ENCODE data around the gene IDE. TPM values are rescaled to one million over a fixed set of nuclear protein-coding genes. Genes with fewer than 3 reads are reported as not detected.
A peak's percentile ranks its signal among the peaks of the same experiment; 100 is the strongest.
"Not testable (repeated sequence)": the region's sequence is repeated elsewhere in the genome, so short reads cannot be mapped to it uniquely, and the experiment has no call there.

Gene IDE
- polyA plus RNA-seq, 4 donors: 9.2 to 21.2 (median 11.4) TPM

- H3K4me3 ChIP-seq (ENCODE audit: low read depth in 1 of 3, low read length in 3 of 3): no peak overlapping the region
- no peak for FAIRE-seq
These were observed 98.5 kb downstream of the IDE start for GRCh38 chr10:92475357-92475868.

GRCh38 chr10:92470026-92470425 is 103.9 kb downstream of the IDE start:
- H3K4me3 ChIP-seq (ENCODE audit: low read depth in 1 of 3, low read length in 3 of 3): no peak overlapping the region
- H3K27ac ChIP-seq (ENCODE audit: low read depth in 1 of 3, low read length in 2 of 3): no peak overlapping the region
- no peaks in the 10 kb centered on the region for H3K27me3 ChIP-seq (ENCODE audit: control insufficient read depth in 3 of 3, insufficient read depth in 3 of 3, low read length in 3 of 3)
- FAIRE-seq (no peak), DNase-seq (no peak)
- 92 to 100% (median 97%) methylated on average over 3 of the region's 3 CpGs for WGBS, 3 donors
- H3K4me1 ChIP-seq (ENCODE audit: control insufficient read depth in 3 of 3, insufficient read depth in 2 of 3, low read depth in 1 of 3, low read length in 2 of 3): no peaks in the 10 kb centered on the region
- peaks cover 5 to 21% (median 17%) of the 10 kb centered on the region in 3 donors for H3K36me3 ChIP-seq (ENCODE audit: control insufficient read depth in 3 of 3, insufficient read depth in 2 of 3, low read depth in 1 of 3, low read length in 3 of 3)
- H3K9me3 ChIP-seq (ENCODE audit: control insufficient read depth in 2 of 2, insufficient read depth in 1 of 2, low read depth in 1 of 2, low read length in 1 of 2): no peaks in the 10 kb centered on the region

More at GRCh38 chr10:92475357-92475868, 98.5 kb downstream of the IDE start:
- Histone ChIP-seq H3K36me3 (ENCODE audit: control insufficient read depth in 3 of 3, insufficient read depth in 2 of 3, low read depth in 1 of 3, low read length in 3 of 3) (peaks cover 6 to 26% (median 13%) of the 10 kb centered on the region in 3 donors), H3K27me3 (ENCODE audit: control insufficient read depth in 3 of 3, insufficient read depth in 3 of 3, low read length in 3 of 3) (no peaks in the 10 kb centered on the region), H3K4me1 (ENCODE audit: control insufficient read depth in 3 of 3, insufficient read depth in 2 of 3, low read depth in 1 of 3, low read length in 2 of 3) (no peaks in the 10 kb centered on the region), H3K27ac (ENCODE audit: low read depth in 1 of 3, low read length in 2 of 3) (no peak overlapping the region), H3K9me3 (ENCODE audit: control insufficient read depth in 2 of 2, insufficient read depth in 1 of 2, low read depth in 1 of 2, low read length in 1 of 2) (no peaks in the 10 kb centered on the region)
- WGBS, 3 donors: 84 to 100% (median 100%) methylated on average over 1 of the region's 1 CpG
- DNase-seq: no peak

DNA sequence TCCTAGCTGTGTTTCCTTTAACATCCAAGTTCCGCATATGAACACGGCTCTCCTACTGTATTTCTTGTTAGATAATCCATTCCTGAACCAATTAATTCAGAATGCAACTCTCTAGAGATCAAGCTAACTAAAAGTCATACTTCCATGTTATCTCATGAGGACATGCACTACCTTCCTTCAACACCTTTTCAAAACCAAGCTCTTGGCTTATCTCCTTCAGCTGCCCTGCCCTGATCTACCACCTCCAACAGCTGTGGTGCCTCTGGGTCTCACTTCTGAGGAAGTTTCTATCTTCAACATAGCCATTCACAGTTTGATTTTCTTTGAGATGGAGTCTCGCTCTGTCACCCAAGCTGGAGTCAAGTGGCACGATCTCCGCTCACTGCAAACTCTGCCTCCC is 109.5 kb downstream of the IDE start:
- H3K4me1 ChIP-seq (ENCODE audit: control insufficient read depth in 3 of 3, insufficient read depth in 2 of 3, low read depth in 1 of 3, low read length in 2 of 3): no peaks in the 10 kb centered on the region
- H3K4me3 ChIP-seq (ENCODE audit: low read depth in 1 of 3, low read length in 3 of 3): no peak overlapping the region
- no peak overlapping the region for H3K27ac ChIP-seq (ENCODE audit: low read depth in 1 of 3, low read length in 2 of 3)
- H3K36me3 ChIP-seq (ENCODE audit: control insufficient read depth in 3 of 3, insufficient read depth in 2 of 3, low read depth in 1 of 3, low read length in 3 of 3): peaks cover 4 to 28% (median 23%) of the 10 kb centered on the region in 3 donors
- no peak for DNase-seq
- 78 to 90% (median 89%) methylated on average over 5 of the region's 5 CpGs for WGBS, 3 donors
- no peaks in the 10 kb centered on the region for H3K27me3 ChIP-seq (ENCODE audit: control insufficient read depth in 3 of 3, insufficient read depth in 3 of 3, low read length in 3 of 3)
- FAIRE-seq: no peak
- no peaks in the 10 kb centered on the region for H3K9me3 ChIP-seq (ENCODE audit: control insufficient read depth in 2 of 2, insufficient read depth in 1 of 2, low read depth in 1 of 2, low read length in 1 of 2)

GRCh38 chr10:92463582-92463981 is 110.3 kb downstream of the IDE start:
- no peak for FAIRE-seq
- H3K27ac ChIP-seq (ENCODE audit: low read depth in 1 of 3, low read length in 2 of 3): no peak overlapping the region
- WGBS, 3 donors: 96 to 97% (median 97%) methylated on average over 5 of the region's 5 CpGs

DNA sequence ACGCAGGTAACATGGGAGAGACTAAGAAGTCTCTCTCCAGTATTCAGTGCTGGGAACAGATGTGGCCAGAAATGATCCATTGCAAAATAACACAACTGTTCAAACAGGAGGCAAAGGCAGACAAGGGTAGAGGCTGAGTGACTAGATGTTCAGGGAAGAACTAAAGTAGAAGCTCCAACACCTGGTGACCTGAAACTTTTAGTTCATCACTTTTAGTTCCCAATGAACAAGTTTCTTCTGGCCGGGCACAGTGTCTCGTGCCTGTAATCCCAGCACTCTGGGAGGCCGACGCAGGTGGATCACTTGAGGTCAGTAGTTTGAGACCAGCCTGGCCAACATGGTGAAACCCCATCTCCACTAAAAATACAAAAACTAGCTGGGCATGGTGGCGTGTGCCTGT is 118.9 kb downstream of the IDE start:
- H3K4me3 ChIP-seq (ENCODE audit: low read depth in 1 of 3, low read length in 3 of 3); DNase-seq; FAIRE-seq; H3K9me3 ChIP-seq (ENCODE audit: control insufficient read depth in 2 of 2, insufficient read depth in 1 of 2, low read depth in 1 of 2, low read length in 1 of 2); H3K27ac ChIP-seq (ENCODE audit: low read depth in 1 of 3, low read length in 2 of 3); H3K4me1 ChIP-seq (ENCODE audit: control insufficient read depth in 3 of 3, insufficient read depth in 2 of 3, low read depth in 1 of 3, low read length in 2 of 3); H3K27me3 ChIP-seq (ENCODE audit: control insufficient read depth in 3 of 3, insufficient read depth in 3 of 3, low read length in 3 of 3): not testable (repeated sequence)
- 96 to 97% (median 96%) methylated on average over 6 of the region's 6 CpGs for WGBS, 3 donors
- H3K36me3 ChIP-seq (ENCODE audit: control insufficient read depth in 3 of 3, insufficient read depth in 2 of 3, low read depth in 1 of 3, low read length in 3 of 3): peaks cover 0 to 19% (median 4%) of the 10 kb centered on the region in 3 donors

More at GRCh38 chr10:92463582-92463981, 110.3 kb downstream of the IDE start:
- Histone ChIP-seq H3K36me3 (ENCODE audit: control insufficient read depth in 3 of 3, insufficient read depth in 2 of 3, low read depth in 1 of 3, low read length in 3 of 3) (peaks cover 4 to 27% (median 22%) of the 10 kb centered on the region in 3 donors), H3K4me1 (ENCODE audit: control insufficient read depth in 3 of 3, insufficient read depth in 2 of 3, low read depth in 1 of 3, low read length in 2 of 3) (no peaks in the 10 kb centered on the region), H3K9me3 (ENCODE audit: control insufficient read depth in 2 of 2, insufficient read depth in 1 of 2, low read depth in 1 of 2, low read length in 1 of 2) (no peaks in the 10 kb centered on the region), H3K27me3 (ENCODE audit: control insufficient read depth in 3 of 3, insufficient read depth in 3 of 3, low read length in 3 of 3) (no peaks in the 10 kb centered on the region), H3K4me3 (ENCODE audit: low read depth in 1 of 3, low read length in 3 of 3) (no peak overlapping the region)
- DNase-seq: no peak

DNA sequence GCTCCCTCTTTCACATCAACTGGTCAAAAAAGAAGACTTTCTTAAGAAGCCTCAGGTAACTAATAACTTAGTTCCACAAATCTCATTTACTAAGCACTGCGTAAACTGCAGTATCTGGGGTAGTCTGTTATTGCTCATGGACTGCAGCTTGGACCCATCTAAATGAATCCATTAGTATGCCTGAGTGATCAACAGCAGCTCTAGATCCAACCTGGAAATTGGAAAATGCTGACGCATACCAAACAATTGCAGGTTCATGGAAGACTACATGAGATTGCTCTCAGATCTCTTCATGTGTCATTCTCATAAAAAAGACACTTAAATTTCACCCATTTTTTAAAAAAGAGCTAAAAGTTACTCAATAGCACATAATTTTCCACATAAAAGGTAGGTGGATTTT is 121.6 kb downstream of the IDE start:
- Histone ChIP-seq H3K36me3 (ENCODE audit: control insufficient read depth in 3 of 3, insufficient read depth in 2 of 3, low read depth in 1 of 3, low read length in 3 of 3) (peaks cover 2 to 23% (median 4%) of the 10 kb centered on the region in 3 donors), H3K27me3 (ENCODE audit: control insufficient read depth in 3 of 3, insufficient read depth in 3 of 3, low read length in 3 of 3) (no peaks in the 10 kb centered on the region), H3K9me3 (ENCODE audit: control insufficient read depth in 2 of 2, insufficient read depth in 1 of 2, low read depth in 1 of 2, low read length in 1 of 2) (no peaks in the 10 kb centered on the region), H3K4me1 (ENCODE audit: control insufficient read depth in 3 of 3, insufficient read depth in 2 of 3, low read depth in 1 of 3, low read length in 2 of 3) (no peaks in the 10 kb centered on the region), H3K4me3 (ENCODE audit: low read depth in 1 of 3, low read length in 3 of 3) (no peak overlapping the region), H3K27ac (ENCODE audit: low read depth in 1 of 3, low read length in 2 of 3) (no peak overlapping the region)
- 96 to 100% (median 99%) methylated on average over 2 of the region's 2 CpGs for WGBS, 3 donors
- DNase-seq: no peak
- no peak for FAIRE-seq

DNA sequence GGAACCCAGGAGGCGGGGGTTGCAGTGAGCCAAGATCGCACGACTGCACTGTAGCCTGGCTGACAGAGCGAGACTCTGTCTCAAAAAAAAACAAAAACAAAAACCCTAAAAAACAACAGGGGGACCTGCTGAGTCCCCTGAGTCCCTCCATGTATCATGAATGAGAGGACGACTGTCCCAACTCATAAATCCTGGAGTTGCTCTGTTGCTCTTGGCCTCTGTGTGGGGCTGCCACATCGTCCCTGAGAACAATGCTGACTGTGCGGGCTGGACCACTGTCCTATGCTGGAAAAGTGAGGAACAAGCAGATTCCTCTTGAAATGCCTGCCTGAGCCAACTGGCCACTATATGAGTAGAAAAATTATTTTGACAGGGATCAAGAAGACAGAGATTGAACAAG is 122.5 kb downstream of the IDE start:
- WGBS, 3 donors: 93 to 98% (median 95%) methylated on average over 7 of the region's 7 CpGs
- H3K27me3 ChIP-seq (ENCODE audit: control insufficient read depth in 3 of 3, insufficient read depth in 3 of 3, low read length in 3 of 3): no peaks in the 10 kb centered on the region
- FAIRE-seq (no peak), DNase-seq (no peak)
- no peaks in the 10 kb centered on the region for H3K9me3 ChIP-seq (ENCODE audit: control insufficient read depth in 2 of 2, insufficient read depth in 1 of 2, low read depth in 1 of 2, low read length in 1 of 2)
- peaks cover 2 to 22% (median 4%) of the 10 kb centered on the region in 3 donors for H3K36me3 ChIP-seq (ENCODE audit: control insufficient read depth in 3 of 3, insufficient read depth in 2 of 3, low read depth in 1 of 3, low read length in 3 of 3)
- H3K4me1 ChIP-seq (ENCODE audit: control insufficient read depth in 3 of 3, insufficient read depth in 2 of 3, low read depth in 1 of 3, low read length in 2 of 3): no peaks in the 10 kb centered on the region
- no peak overlapping the region for H3K4me3 ChIP-seq (ENCODE audit: low read depth in 1 of 3, low read length in 3 of 3)
- no peak overlapping the region for H3K27ac ChIP-seq (ENCODE audit: low read depth in 1 of 3, low read length in 2 of 3)

DNA sequence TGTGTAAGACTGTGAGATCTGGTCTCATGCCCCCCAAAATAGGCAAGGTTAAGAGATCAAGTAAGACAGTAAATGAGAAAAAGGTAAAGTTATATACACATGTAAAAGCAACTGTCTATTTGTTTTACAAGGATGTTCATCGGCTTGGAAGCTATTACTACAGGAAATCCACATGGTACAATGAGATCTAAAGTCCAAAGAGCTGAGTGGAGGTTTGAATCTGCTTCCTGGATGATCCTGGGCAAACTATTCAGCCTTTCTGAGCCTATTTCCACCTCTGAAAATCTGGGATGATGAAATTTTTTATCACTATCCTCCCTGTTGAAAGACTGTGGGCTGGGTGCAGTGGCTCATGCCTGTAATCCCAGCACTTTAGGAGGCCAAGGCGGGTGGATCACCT is 123.0 kb downstream of the IDE start:
- no peaks in the 10 kb centered on the region for H3K9me3 ChIP-seq (ENCODE audit: control insufficient read depth in 2 of 2, insufficient read depth in 1 of 2, low read depth in 1 of 2, low read length in 1 of 2)
- FAIRE-seq: no peak
- WGBS, 3 donors: 69 to 80% (median 79%) methylated on average over 2 of the region's 2 CpGs
- no peaks in the 10 kb centered on the region for H3K4me1 ChIP-seq (ENCODE audit: control insufficient read depth in 3 of 3, insufficient read depth in 2 of 3, low read depth in 1 of 3, low read length in 2 of 3)
- no peaks in the 10 kb centered on the region for H3K27me3 ChIP-seq (ENCODE audit: control insufficient read depth in 3 of 3, insufficient read depth in 3 of 3, low read length in 3 of 3)
- no peak overlapping the region for H3K27ac ChIP-seq (ENCODE audit: low read depth in 1 of 3, low read length in 2 of 3)
- no peak overlapping the region for H3K4me3 ChIP-seq (ENCODE audit: low read depth in 1 of 3, low read length in 3 of 3)
- DNase-seq: peak; percentile 10 to 11
- peaks cover 2 to 19% (median 4%) of the 10 kb centered on the region in 3 donors for H3K36me3 ChIP-seq (ENCODE audit: control insufficient read depth in 3 of 3, insufficient read depth in 2 of 3, low read depth in 1 of 3, low read length in 3 of 3)

GRCh38 chr10:92440578-92440977 is 133.3 kb downstream of the IDE start:
- Histone ChIP-seq H3K36me3 (ENCODE audit: control insufficient read depth in 3 of 3, insufficient read depth in 2 of 3, low read depth in 1 of 3, low read length in 3 of 3) (no peaks in the 10 kb centered on the region), H3K27ac (ENCODE audit: low read depth in 1 of 3, low read length in 2 of 3) (no peak overlapping the region), H3K4me1 (ENCODE audit: control insufficient read depth in 3 of 3, insufficient read depth in 2 of 3, low read depth in 1 of 3, low read length in 2 of 3) (no peaks in the 10 kb centered on the region), H3K4me3 (ENCODE audit: low read depth in 1 of 3, low read length in 3 of 3) (no peak overlapping the region), H3K27me3 (ENCODE audit: control insufficient read depth in 3 of 3, insufficient read depth in 3 of 3, low read length in 3 of 3) (no peaks in the 10 kb centered on the region), H3K9me3 (ENCODE audit: control insufficient read depth in 2 of 2, insufficient read depth in 1 of 2, low read depth in 1 of 2, low read length in 1 of 2) (no peaks in the 10 kb centered on the region)
- no peak for FAIRE-seq
- no peak for DNase-seq
- WGBS, 3 donors: 92 to 94% (median 93%) methylated on average over 5 of the region's 5 CpGs
